Fibroblast of skin of back (primary cell): ENCODE data around the gene ASB5.
"Not testable (repeated sequence)": the region's sequence is repeated elsewhere in the genome, so short reads cannot be mapped to it uniquely, and the experiment has no call there.

Experiments used
- DNase-seq: peaks from one replicate; pipeline ENCODE4 v3.0.0-alpha.2; 2013

ASB5 gene

GRCh38 chr4:176217510-176217909 is 51.5 kb downstream of the ASB5 start:
- no peak for DNase-seq

- not testable (repeated sequence) for DNase-seq
Observed at GRCh38 chr4:176212351-176212750, 56.7 kb downstream of the ASB5 start.

- DNase-seq = no peak
Observed at GRCh38 chr4:176210579-176211296, 58.3 kb downstream of the ASB5 start.

GRCh38 chr4:176210101-176210500 is 58.9 kb downstream of the ASB5 start:
- DNase-seq = no peak

GRCh38 chr4:176209535-176209934 is 59.5 kb downstream of the ASB5 start:
- no peak for DNase-seq

- DNase-seq = no peak
Observed at GRCh38 chr4:176207839-176208238, 61.2 kb downstream of the ASB5 start.

- no peak for DNase-seq
Observed at GRCh38 chr4:176205299-176205698, 63.7 kb downstream of the ASB5 start.

- no peak for DNase-seq
Observed at GRCh38 chr4:176198316-176198903, 70.6 kb downstream of the ASB5 start.

GRCh38 chr4:176195184-176195978 is 73.6 kb downstream of the ASB5 start, which contains the start of gene SPATA4:
TSS of gene SPATA4 (minus strand) at chr4:176195585. CDS start at chr4:176195562, 23 bp downstream.
- peak; percentile 91 for DNase-seq

GRCh38 chr4:176193938-176194337 is 75.1 kb downstream of the ASB5 start:
- DNase-seq = peak; percentile 85

GRCh38 chr4:176193126-176193525 is 75.9 kb downstream of the ASB5 start:
- DNase-seq = peak; percentile 56

- peak; percentile 82 for DNase-seq
Observed at GRCh38 chr4:176191974-176192373, 77.0 kb downstream of the ASB5 start.

GRCh38 chr4:176189891-176190795 is 78.9 kb downstream of the ASB5 start:
- peak; percentile 33 for DNase-seq

GRCh38 chr4:176188654-176189053 is 80.4 kb downstream of the ASB5 start:
- no peak for DNase-seq

- no peak for DNase-seq
Observed at GRCh38 chr4:176187624-176188023, 81.4 kb downstream of the ASB5 start.

- no peak for DNase-seq
Observed at GRCh38 chr4:176186671-176187395, 82.2 kb downstream of the ASB5 start.

- DNase-seq = no peak
Observed at GRCh38 chr4:176186067-176186466, 83.0 kb downstream of the ASB5 start.

GRCh38 chr4:176185051-176185450 is 84.0 kb downstream of the ASB5 start:
- DNase-seq = peak; percentile 84
